Osteoblast (primary cell): ENCODE measurements around the gene NME3. TPM values are rescaled to one million over a fixed set of nuclear protein-coding genes. Genes with fewer than 3 reads are reported as not detected.
A peak's percentile ranks its signal among the peaks of the same experiment; 100 is the strongest.
"Not testable (repeated sequence)": the region's sequence is repeated elsewhere in the genome, so short reads cannot be mapped to it uniquely, and the experiment has no call there.

Source experiments
- DNase-seq: peaks from one replicate; pipeline ENCODE4 v3.0.0; 2011; ENCODE audit warnings: low spot score, mixed read lengths; ENCODE audit not compliant: insufficient read length; ENCODE audit errors: missing footprints
- H2AFZ ChIP-seq: 2 replicates; pipeline ENCODE4 v1.6.0; 2011; ENCODE audit warnings: mild to moderate bottlenecking, low read length
- H3K27ac ChIP-seq: 2 replicates; pipeline ENCODE4 v1.5.1; 2011; ENCODE audit warnings: mild to moderate bottlenecking, low read depth, low read length, moderate library complexity
- H3K27me3 ChIP-seq: 2 replicates; pipeline ENCODE4 v1.6.0; 2012; ENCODE audit warnings: mild to moderate bottlenecking, control low read depth, inconsistent platforms, low read length, moderate library complexity; ENCODE audit not compliant: insufficient read depth
- H3K36me3 ChIP-seq: 2 replicates; pipeline ENCODE4 v1.5.1; 2011; ENCODE audit warnings: mild to moderate bottlenecking, low read length, control low read depth, moderate library complexity; ENCODE audit not compliant: insufficient read depth
- H3K4me1 ChIP-seq: 2 replicates; pipeline ENCODE4 v1.5.1; 2011; ENCODE audit warnings: mild to moderate bottlenecking, low read length, control low read depth, moderate library complexity; ENCODE audit not compliant: insufficient read depth
- H3K4me2 ChIP-seq: 2 replicates; pipeline ENCODE4 v1.6.0; 2011; ENCODE audit warnings: mild to moderate bottlenecking, low read length; ENCODE audit not compliant: insufficient read depth
- H3K4me3 ChIP-seq: fragments of 200-600 bp; sonication (generic); 3 replicates; pipeline ENCODE4 v1.5.1; 2012; ENCODE audit warnings: mild to moderate bottlenecking, low read length, inconsistent platforms; ENCODE audit not compliant: insufficient read depth
- H3K79me2 ChIP-seq: 2 replicates; pipeline ENCODE4 v1.6.0; 2012; ENCODE audit warnings: mild to moderate bottlenecking, low read length, control low read depth, inconsistent platforms; ENCODE audit not compliant: insufficient read depth
- H3K9me3 ChIP-seq: 2 replicates; pipeline ENCODE4 v1.5.1; 2011; ENCODE audit warnings: low read depth, low read length, control low read depth
- H4K20me1 ChIP-seq: 2 replicates; pipeline ENCODE4 v1.6.0; 2012; ENCODE audit warnings: mild to moderate bottlenecking, low read length, control low read depth; ENCODE audit not compliant: insufficient read depth
- CTCF ChIP-seq: IDR thresholded peaks from 2 replicates; pipeline ENCODE4 v1.5.1; 2011; ENCODE audit warnings: mild to moderate bottlenecking, low read depth, low read length, moderate library complexity; ENCODE audit errors: extremely low read depth
- total RNA-seq: library from RNA; depleted of rRNA; stranded (reverse); fragments of >200 nt; gene quantifications from 2 replicates; pipeline ENCODE4 v1.2.3, GENCODE V29; 2012

Gene NME3
- total RNA-seq, 1 donor, result 55.4 TPM

- Histone ChIP-seq H2AFZ (no peak overlapping the region), H3K9me3 (no peaks in the 10 kb centered on the region), H3K79me2 (peaks cover 39% of the 10 kb centered on the region), H3K27ac (no peak overlapping the region), H3K36me3 (peaks cover 27% of the 10 kb centered on the region), H4K20me1 (peaks cover 31% of the 10 kb centered on the region), H3K4me3 (no peak overlapping the region), H3K4me1 (peaks cover 4% of the 10 kb centered on the region), H3K27me3 (no peaks in the 10 kb centered on the region), H3K4me2 (no peak overlapping the region)
- TF ChIP-seq CTCF, result no peak
- DNase-seq, result peak; percentile 67
These were observed 31.1 kb downstream of the NME3 start for GRCh38 chr16:1740234-1740633.

DNA sequence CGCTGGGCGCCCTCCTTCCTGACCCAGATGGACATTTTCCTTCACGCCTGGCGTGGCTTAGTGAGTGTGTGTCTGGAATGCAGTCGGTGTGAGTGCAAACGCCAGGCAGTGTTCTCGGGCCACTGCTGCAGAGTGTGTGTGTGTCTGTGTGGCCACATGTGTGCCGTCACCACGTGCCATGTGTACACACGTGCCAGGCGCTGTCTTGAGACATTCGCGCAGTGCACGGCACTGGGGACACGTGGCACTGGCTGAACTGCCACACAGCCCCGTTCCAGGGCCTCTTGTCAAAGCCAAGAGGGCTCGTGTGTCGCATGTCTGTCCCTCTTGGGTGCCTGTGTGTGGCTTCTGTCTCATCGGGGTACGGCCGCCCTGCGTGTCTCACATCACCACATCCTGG, 36.5 kb downstream of the NME3 start:
- Histone ChIP-seq H3K27me3 (no peaks in the 10 kb centered on the region), H3K79me2 (peaks cover 42% of the 10 kb centered on the region), H4K20me1 (peaks cover 34% of the 10 kb centered on the region), H3K36me3 (peaks cover 26% of the 10 kb centered on the region), H3K4me1 (no peaks in the 10 kb centered on the region), H3K27ac (no peak overlapping the region), H3K4me3 (no peak overlapping the region), H3K4me2 (no peak overlapping the region), H2AFZ (no peak overlapping the region), H3K9me3 (no peaks in the 10 kb centered on the region)
- peak; percentile 73 for DNase-seq
- TF ChIP-seq CTCF, result no peak

GRCh38 chr16:1734123-1734522, 37.2 kb downstream of the NME3 start:
- Histone ChIP-seq H3K27ac (no peak overlapping the region), H3K27me3 (no peaks in the 10 kb centered on the region), H2AFZ (no peak overlapping the region), H3K9me3 (no peaks in the 10 kb centered on the region), H3K4me1 (no peaks in the 10 kb centered on the region), H3K4me3 (no peak overlapping the region), H3K79me2 (peaks cover 38% of the 10 kb centered on the region), H3K4me2 (no peak overlapping the region), H3K36me3 (peaks cover 29% of the 10 kb centered on the region), H4K20me1 (peaks cover 28% of the 10 kb centered on the region)
- peak; percentile 85 for DNase-seq
- no peak for TF ChIP-seq CTCF

DNA sequence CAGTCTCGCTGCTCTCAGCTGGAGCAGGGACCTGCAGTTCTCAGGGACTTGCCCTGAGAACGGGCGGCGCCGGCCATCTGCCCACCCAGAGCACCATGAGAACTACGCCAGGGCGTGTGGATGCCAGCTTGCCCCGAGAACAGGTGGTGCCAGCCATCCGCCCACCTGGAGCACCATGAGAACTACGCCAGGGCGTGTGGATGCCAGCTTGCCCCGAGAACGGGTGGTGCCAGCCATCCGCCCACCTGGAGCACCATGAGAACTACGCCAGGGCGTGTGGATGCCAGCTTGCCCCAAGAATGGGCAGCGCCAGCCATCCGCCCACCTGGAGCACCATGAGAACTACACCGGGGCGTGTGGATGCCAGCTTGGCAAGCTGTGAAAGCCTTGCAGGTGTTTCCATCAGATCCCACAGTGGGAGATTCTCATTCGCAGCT, 38.8 kb downstream of the NME3 start:
- H3K27me3 ChIP-seq, result not testable (repeated sequence)
- H4K20me1 ChIP-seq, result peaks cover 28% of the 10 kb centered on the region

More for the DNA sequence above, 38.8 kb downstream of the NME3 start:
- H3K4me3 ChIP-seq, H3K27ac ChIP-seq, H3K4me1 ChIP-seq, H3K4me2 ChIP-seq, H2AFZ ChIP-seq, H3K9me3 ChIP-seq: not testable (repeated sequence)
- DNase-seq, result peak; percentile 82
- H3K36me3 ChIP-seq, result peaks cover 35% of the 10 kb centered on the region
- H3K79me2 ChIP-seq, result peaks cover 40% of the 10 kb centered on the region
